C4-2B (cell line): Measurements from ENCODE around the gene HOMEZ.
"Not testable (repeated sequence)": the region's sequence is repeated elsewhere in the genome, so short reads cannot be mapped to it uniquely, and the experiment has no call there.

Experiments
- ZFX ChIP-seq: fragments of 450-650 bp; IDR thresholded peaks from 2 replicates; pipeline ENCODE4 v1.6.1; 2017
- TF ChIP-seq, protein P1 (sequence below): fragments of 450-650 bp; conservative IDR thresholded peaks from 2 replicates; pipeline ENCODE4 v1.5.1; 2017; ENCODE audit warnings: mild to moderate bottlenecking

DNA sequence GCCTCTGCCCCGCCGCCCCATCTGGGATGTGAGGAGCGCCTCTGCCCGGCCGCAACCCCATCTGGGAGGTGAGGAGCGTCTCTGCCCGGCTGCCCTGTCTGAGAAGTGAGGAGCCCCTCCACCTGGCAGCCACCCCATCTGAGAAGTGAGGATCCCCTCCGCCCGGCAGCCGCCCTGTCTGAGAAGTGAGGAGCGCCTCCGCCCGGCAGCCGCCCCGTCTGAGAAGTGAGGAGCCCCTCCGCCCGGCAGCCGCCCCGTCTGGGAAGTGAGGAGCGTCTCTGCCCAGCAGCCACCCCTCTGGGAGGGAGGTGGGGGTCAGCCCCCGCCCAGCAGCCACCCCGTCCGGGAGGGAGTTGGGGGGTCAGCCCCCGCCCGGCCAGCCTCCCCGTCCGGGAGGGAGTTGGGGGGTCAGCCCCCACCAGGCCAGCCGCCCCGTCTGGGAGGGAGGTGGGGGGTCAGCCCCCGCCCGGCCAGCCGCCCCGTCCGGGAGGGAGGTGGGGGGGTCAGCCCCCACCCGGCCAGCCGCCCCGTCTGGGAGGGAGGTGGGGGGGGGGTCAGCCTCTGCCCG is 53.6 kb downstream of the HOMEZ start:
- TF ChIP-seq, protein P1, sequence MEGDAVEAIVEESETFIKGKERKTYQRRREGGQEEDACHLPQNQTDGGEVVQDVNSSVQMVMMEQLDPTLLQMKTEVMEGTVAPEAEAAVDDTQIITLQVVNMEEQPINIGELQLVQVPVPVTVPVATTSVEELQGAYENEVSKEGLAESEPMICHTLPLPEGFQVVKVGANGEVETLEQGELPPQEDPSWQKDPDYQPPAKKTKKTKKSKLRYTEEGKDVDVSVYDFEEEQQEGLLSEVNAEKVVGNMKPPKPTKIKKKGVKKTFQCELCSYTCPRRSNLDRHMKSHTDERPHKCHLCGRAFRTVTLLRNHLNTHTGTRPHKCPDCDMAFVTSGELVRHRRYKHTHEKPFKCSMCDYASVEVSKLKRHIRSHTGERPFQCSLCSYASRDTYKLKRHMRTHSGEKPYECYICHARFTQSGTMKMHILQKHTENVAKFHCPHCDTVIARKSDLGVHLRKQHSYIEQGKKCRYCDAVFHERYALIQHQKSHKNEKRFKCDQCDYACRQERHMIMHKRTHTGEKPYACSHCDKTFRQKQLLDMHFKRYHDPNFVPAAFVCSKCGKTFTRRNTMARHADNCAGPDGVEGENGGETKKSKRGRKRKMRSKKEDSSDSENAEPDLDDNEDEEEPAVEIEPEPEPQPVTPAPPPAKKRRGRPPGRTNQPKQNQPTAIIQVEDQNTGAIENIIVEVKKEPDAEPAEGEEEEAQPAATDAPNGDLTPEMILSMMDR, result not testable (repeated sequence)
- not testable (repeated sequence) for TF ChIP-seq ZFX
